Fibroblast of villous mesenchyme (primary cell): ENCODE measurements around the gene CAPN10. TPM values are rescaled to one million over a fixed set of nuclear protein-coding genes. Genes with fewer than 3 reads are reported as not detected.

ENCODE experiments used
- DNase-seq: peaks from one replicate; pipeline ENCODE4 v3.0.0-alpha.2; 2010; ENCODE audit warnings: low read depth
- H3K4me3 ChIP-seq: 2 replicates; pipeline ENCODE4 v1.5.1; 2011; ENCODE audit warnings: low read depth, mild to moderate bottlenecking, low read length
- CTCF ChIP-seq: IDR thresholded peaks from 2 replicates; pipeline ENCODE4 v1.5.1; 2012; ENCODE audit warnings: low read depth, mild to moderate bottlenecking, low read length; ENCODE audit not compliant: insufficient read depth
- total RNA-seq: library from RNA; depleted of rRNA; stranded (reverse); fragments of >200 nt; gene quantifications from 2 replicates; pipeline ENCODE4 v1.2.3, GENCODE V29; 2012

Gene CAPN10
- total RNA-seq, 1 donor = 20.3 TPM

GRCh38 chr2:240586919-240587800 lies 626 bp downstream of the CAPN10 start:
- DNase-seq = no peak

GRCh38 chr2:240588006-240588655 lies 1.6 kb downstream of the CAPN10 start:
- H3K4me3 ChIP-seq = peak overlapping the region; percentile 82
- no peak for DNase-seq

More at GRCh38 chr2:240586919-240587800, 626 bp downstream of the CAPN10 start:
- peak overlapping the region; percentile 82 for H3K4me3 ChIP-seq
- no peak for TF ChIP-seq CTCF

GRCh38 chr2:240588669-240589068 lies 2.1 kb downstream of the CAPN10 start:
- no peak for TF ChIP-seq CTCF
- H3K4me3 ChIP-seq = no peak overlapping the region
- no peak for DNase-seq

More at GRCh38 chr2:240588006-240588655, 1.6 kb downstream of the CAPN10 start:
- no peak for TF ChIP-seq CTCF

GRCh38 chr2:240589375-240589774 lies 2.8 kb downstream of the CAPN10 start:
- H3K4me3 ChIP-seq = no peak overlapping the region
- TF ChIP-seq CTCF = no peak
- no peak for DNase-seq

GRCh38 chr2:240589850-240590525 lies 3.5 kb downstream of the CAPN10 start:
- no peak for DNase-seq
- no peak for TF ChIP-seq CTCF
- no peak overlapping the region for H3K4me3 ChIP-seq

GRCh38 chr2:240590681-240591111 lies 4.2 kb downstream of the CAPN10 start:
- DNase-seq = no peak
- H3K4me3 ChIP-seq = no peak overlapping the region
- no peak for TF ChIP-seq CTCF
